NCI-H1694 (cell line): ENCODE results near the gene GTF2H4.
"Not testable (repeated sequence)": the region's sequence is repeated elsewhere in the genome, so short reads cannot be mapped to it uniquely, and the experiment has no call there.

Source experiments
- DNase-seq: peaks from one replicate; lab custom pipeline; 2025; lab: John Stamatoyannopoulos, UW

The GTF2H4 gene

DNA sequence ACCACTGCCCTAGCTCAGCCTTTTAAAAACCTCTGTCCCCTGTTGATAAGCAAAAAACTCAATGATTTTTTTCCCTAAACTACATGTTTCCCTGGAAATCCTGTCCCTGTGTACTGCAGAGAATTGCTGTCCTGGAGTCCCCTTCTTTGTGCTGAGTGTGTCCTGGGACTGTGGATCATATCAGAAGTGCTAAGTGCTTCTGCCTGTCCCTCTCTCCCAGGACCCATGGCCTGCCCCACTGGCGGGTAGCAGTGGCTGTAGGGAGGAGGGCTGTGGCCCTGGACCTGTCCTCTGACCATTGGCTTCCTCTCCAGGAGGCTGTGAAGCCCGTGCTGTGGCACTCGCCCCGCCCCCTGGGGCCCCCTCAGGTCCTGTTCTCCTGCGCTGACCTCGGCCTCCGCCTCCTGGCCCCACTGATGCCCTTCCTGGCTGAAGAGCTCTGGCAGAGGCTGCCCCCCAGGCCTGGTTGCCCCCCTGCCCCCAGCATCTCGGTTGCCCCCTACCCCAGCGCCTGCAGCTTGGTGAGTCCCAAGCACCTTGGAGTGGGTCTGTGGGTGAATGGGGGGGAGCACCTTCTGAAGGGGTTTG lies 16.1 kb downstream of the GTF2H4 start:
- DNase-seq: not testable (repeated sequence)

DNA sequence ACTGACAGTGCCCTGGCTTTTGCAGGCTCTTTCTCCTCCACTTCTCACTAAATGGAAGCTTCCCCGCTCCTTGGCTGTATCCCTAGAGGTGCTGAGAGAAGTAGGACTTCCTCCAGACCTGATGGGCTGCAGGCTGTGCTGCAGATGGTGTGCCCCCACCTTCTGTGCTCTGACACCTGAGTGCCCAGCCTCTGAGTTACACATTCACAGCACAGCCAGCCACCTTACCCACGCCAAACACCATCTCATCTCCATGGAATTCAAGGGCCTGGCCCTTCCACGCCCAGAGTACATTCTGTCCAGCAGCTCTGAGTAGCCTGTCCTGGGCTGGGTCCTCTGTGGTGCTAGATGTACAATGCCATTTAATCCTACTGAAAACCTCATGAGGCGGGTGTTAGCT lies 18.6 kb downstream of the GTF2H4 start:
- DNase-seq: no peak

DNA sequence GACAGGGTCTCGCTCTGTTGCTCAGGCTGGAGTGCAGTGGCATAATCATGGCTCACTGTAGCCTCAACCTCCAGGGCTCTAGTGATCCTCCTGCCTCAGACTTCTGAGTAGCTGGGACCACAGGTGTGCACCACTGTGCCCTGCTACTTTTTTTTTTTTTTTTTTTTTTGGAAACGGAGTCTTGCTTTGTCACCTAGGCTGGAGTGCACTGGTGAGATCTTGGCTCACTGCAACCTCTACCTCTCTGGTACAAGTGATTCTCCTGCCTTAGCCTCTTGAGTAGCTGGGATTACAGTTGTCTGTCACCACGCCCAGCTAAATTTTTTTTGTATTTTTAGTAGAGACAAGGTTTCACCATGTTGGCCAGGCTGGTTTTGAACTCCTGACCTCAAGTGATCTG lies 19.1 kb downstream of the GTF2H4 start:
- not testable (repeated sequence) for DNase-seq

DNA sequence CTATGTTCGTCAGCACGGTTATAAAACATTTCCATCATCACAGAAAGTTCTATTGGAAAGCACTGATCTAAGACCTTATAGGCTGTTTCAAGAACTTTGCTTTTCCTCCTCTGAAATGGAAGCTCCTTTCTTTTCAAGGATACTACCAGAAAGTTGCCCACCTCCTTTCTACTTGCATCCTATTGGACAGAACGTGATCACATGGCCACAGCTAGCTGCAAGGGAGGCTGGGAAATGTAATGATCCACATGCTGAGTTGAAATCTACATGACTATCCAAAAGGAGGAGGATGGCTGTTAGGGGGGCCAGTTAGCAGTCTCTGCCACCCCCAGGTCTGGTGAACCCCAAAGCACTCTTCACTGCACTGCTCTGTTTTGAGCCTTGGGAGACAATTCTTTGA lies 20.7 kb downstream of the GTF2H4 start:
- no peak for DNase-seq

DNA sequence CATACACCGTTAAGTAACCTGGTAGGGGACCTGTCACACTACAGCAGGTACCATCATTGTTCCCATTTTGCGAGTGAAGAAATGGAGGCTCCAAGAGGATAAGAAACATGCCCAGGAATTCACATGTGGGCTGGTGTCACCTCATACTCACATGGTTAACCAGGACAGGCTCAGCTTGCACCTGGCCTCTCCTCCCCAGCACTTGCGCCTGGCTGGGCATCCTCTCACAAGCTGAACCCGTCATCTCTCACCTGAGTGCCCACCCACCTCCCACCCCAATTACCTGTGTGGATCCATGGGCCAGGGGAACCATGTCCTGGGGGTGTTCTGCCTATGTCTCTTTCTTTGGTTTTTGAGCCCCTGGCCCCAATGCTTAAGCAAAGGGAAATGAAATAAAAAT lies 22.5 kb downstream of the GTF2H4 start:
- DNase-seq: no peak

DNA sequence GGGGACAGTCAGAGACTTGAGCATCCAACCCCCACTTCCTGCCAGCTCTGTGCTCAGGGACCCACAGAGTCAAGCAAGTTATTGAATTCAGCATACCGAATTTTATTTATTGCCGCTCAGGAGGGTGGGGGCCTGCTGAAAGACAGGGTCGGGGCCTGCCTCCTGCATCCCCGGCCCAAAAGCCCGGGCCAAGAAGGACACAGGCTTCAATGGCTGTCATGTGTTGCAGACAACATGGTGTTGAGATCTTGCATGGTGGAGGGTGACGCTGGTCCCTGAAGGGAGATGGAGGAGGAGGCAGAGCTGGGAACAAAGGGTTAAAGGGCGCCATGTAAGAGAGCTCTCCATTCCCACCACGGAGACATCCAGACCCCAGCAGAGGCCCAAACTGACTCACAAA lies 23.3 kb downstream of the GTF2H4 start:
- DNase-seq: no peak

DNA sequence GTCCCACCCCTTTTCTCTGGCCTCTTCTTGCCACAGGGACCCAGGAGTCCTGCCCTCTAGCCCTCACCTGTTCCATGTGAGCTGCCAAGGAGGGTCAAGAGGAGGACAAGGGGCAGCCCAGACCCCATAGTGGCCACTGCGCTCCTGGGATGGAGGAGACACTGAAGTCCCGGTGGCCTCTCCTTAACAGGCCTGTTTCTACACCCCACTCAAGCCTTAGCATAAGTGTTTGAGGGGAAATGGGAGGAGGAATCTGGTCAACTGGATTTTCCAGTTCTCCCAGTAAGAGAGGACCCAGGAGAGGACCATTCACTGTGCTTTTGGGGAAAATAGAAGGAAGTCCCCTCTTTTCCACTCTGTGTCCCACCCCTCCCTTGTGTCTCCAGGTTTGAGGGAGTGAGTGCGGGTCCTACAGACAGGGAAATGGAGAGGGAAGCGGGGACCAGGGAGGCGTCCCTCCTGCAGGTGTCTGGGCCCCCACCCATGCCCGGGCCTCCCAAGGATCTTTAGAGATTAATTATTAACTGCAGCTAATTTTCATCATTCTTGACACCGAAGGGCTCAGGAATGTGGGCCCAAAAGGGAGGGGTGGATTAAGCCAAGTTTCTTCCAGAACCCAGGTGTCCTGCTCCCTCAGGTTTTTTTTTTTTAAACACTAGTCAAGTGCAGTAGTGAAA lies 24.1 kb downstream of the GTF2H4 start, which contains the start of gene SFTA2:
TSS of gene SFTA2 (minus strand) at position 202 of the 677 bp plus-strand sequence. CDS start at position 128, 74 bp downstream.
- DNase-seq: no peak

DNA sequence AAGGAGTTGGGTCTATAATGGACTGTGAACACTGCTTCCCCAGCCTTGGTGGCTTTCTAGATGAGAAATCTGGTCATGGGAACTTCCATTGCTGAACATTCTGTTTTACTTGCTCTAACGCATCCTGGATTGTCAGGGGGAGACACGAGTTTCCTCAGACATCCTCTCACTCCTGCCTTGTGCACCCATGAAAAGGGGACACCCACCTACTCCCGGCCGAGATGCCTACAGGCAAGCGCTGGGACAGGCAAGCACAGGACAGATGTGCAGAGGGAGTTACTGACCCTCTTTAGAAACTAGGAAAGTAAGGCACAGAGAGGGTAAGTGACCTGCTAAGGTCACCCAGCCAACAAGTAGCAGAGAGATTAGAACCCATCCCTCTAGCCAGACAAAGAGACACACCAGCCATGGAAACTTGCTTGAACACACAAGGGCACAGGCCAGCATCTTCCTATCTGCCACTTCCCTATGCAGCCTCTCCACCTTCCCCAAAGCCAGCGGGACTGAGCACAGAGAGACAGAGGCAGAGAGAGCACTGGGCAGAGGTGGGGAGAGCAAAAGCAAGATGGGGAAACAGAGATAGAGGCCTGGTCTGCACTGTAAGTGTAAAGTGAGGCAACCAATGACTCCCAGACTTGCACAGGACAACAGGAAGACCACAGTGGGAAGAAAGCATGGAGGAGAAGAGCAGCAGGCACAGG lies 24.8 kb downstream of the GTF2H4 start:
- no peak for DNase-seq

DNA sequence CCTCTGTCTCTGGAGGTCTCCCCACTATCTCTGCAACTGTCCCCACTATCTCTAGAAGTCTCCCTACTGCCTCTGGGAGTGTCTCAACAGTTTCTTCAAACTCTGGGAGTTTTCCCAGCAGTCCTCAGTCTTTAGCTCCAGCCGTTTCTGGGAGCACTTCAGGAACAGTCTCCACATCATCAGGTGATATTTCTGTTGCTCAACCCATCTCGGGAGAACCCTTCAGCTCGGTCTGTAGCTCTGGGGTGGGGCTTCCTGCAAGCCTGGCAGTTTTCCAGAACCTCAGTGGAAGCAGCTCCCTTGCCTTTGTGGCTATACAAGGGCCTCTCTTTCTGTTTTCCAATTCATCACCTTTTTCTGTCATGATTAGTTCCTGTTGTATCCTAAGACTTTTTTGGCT lies 27.0 kb downstream of the GTF2H4 start:
- DNase-seq: no peak

DNA sequence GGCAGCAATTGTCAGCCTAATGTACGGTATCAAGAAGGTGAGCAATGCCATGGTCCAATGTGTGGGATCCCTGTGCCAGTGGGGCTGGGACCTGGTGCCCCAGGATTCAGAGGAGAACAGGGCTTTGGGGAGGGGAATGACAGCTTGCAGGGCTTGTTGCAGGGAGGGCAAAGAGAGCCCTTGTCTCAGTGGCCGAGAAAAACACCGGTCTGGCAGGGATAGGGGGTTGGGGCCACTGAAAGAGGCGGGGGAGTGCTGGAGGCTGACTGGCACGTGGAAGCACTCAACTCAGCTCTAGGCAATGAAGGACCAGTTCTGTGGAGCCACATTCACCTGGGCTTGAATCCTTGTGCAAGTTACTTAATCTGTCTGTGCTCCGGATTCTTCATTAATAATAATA lies 29.3 kb downstream of the GTF2H4 start:
- no peak for DNase-seq

DNA sequence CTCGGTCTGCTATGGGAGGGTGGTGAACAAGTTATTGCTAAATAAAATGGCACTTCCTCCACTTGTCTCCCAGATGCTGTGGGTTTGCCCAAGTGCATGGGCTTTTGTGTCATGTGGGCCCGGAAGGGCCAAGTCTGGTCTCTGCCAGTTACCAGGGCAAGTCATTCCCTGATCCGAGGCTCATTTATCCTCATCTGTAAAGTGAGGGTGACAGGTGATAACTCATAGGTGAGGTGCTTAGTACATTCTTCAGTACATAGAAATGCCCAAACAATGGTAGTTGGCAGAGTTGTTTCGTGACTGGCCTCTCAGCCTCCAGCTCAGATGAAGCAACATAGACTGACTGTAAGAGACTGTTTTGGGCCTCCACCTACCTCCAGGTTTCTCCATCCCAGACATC lies 30.7 kb downstream of the GTF2H4 start:
- no peak for DNase-seq

DNA sequence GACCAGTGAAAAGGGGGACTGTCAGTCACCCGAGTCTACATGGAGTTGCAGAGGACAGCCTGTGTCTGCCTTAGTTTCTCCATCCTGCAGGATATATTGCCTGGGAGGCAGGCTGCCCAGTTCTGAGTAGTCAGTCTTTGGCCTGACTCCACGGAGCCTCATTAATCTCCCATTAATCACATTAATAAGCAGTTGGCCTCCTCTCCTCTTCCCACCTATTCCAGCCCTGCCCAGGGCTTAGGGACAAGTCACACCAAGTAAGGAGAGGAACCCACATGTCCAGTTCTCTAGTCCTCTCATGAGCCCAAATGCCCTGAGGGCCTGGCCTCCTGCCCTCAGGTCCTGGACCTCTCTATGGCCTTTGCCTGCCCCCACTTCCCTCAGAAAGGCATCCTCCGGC lies 31.5 kb downstream of the GTF2H4 start:
- no peak for DNase-seq

DNA sequence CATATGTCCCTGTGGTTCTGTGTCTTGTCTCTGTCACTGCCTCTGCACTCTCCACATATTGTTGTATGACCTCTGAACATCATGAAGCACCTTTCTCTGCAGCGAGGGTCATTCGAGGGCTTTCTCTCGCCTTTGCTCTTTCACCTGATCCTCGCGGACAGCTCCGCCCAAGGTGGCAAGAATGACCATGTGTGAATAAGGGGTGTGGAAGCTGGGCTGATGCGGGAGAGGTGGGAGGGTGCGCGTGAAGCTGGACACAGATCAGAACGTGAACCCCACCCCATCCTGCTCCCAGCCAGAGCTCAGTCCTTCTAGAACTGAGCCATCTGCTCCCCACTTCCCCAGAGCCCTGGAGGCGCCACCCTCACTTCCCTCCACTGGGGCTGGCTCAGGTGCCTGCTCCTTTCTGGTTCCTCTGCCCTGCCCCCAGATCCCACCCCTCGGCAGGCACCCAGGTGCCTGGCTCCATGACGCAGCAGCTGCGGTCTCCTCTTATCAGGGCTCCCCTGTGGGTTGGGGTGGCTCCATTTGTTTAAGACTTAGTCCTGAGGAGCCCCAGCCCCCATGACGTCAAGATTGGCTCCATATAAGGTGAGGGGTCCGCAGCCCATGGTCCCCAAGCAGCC lies 32.5 kb downstream of the GTF2H4 start, which contains the start of gene MUCL3:
TSS of gene MUCL3 (plus strand) at position 613 of the 626 bp plus-strand sequence. CDS start 27 bp downstream, outside the sequence.
- no peak for DNase-seq

DNA sequence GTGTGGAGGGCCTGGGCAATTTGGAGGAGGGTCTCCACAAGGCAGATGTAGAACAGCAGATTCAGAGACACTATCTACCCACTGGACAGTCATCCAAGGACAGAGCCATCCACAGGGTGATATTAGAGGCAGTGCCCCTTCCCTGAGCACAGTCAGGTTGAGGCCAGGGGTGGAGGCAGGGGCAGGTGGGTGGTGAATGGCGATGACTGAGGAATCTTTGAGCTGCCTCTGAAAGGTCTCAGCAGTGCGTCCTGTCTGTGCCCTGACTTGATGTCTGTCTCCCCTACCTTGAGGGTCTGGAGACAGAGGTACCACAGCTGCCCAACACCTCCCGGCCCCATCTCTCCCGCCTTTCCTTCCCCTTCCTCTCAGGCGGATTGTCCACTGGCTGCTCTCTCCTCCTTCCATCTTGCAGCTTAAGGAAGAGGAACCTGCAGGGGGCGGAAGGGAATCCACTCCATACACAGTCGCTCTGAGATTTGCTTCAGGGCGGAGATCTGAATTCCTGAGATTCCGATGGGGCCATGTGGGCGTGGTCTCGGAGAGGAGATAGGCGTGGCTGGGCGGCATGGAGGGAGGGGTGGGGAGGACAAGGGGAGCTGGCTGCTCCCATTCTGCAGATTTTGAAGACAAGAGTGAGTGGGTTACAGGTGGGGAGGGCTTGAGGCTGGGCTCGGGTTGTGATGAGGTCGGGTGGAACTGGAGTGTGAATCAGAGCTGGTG lies 34.5 kb downstream of the GTF2H4 start:
- DNase-seq: no peak

DNA sequence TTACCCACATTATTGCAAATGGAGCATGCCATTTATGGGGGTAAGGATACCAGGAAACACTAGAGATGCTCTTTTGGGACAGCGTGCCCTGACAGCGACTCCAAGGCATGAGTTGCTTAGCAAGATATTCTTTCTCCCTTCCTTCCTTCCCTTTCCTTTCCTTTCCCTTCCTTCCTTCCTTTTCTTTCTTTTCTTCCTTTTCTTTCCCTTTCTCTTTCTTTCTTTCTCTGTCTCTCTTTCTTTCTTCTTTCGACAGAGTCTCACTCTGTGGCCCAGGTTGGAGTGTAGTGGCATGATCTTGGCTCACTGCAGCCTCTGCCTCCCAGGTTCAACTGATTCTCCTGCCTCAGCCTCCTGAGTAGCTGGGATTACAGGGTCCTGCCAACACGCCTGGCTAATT lies 36.0 kb downstream of the GTF2H4 start:
- DNase-seq: no peak

DNA sequence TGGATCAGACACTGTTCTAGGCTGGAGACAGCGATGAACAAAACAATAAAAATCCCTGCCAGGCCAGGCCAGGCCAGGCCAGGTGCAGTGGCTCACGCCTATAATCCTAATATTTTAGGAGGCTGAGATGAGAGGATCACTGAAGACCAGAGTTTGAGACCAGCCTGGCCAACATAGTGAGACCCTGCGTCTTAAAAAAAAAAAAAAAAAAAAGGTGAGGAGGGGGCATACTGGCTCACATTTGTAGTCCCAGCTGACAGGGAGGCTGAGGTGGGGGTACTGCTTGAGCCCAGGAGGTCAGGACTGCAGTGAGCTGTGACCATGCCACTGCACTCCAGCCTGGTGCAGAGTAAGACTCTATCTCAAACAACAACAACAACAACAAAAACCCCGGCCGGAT lies 37.3 kb downstream of the GTF2H4 start:
- no peak for DNase-seq

DNA sequence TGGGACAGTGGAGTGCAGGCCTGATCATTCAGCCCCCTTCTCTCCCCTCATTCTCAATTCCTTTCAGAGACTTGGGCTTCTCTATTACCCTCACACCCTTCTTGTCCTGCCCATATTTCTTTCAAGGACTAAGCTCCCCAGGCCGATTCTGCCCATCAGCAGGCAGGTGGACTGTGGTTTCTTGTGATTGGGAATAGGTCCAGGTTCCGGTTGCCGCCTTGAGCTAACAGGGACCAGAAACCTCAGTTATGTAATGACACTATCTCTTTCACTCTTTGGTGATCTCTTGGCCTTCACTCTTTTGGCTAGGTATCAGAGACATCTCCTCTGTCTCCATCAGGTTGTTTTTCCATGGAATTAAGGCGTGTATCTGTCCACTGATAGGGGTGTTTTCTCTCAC lies 39.2 kb downstream of the GTF2H4 start:
- DNase-seq: no peak

DNA sequence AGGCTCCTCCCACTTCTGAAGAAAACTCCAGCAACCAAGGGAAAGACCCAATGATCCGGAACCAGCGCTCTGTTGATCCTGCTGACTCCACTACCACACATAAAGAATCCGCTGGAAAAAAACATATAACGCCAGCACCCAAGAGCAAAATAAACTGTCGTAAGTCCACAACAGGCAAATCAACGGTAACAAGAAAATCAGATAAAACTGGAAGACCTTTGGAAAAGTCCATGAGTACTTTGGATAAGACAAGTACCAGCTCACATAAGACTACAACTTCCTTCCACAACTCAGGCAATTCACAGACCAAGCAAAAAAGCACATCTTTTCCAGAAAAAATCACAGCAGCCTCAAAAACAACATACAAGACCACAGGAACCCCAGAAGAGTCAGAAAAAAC lies 40.8 kb downstream of the GTF2H4 start:
- no peak for DNase-seq

DNA sequence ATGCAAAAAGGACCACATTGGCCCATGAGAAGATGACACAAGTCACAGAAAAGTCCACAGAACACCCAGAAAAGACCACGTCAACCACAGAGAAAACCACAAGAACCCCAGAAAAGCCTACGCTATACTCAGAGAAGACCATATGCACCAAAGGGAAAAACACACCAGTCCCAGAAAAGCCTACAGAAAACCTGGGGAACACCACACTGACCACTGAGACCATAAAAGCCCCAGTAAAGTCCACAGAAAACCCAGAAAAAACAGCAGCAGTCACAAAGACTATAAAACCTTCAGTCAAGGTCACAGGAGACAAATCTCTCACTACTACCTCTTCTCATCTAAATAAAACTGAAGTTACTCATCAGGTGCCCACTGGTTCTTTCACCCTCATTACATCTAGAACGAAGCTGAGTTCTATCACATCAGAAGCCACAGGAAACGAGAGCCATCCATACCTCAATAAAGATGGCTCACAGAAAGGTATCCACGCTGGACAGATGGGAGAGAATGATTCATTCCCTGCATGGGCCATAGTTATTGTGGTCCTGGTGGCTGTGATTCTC lies 44.0 kb downstream of the GTF2H4 start:
- DNase-seq: no peak

DNA sequence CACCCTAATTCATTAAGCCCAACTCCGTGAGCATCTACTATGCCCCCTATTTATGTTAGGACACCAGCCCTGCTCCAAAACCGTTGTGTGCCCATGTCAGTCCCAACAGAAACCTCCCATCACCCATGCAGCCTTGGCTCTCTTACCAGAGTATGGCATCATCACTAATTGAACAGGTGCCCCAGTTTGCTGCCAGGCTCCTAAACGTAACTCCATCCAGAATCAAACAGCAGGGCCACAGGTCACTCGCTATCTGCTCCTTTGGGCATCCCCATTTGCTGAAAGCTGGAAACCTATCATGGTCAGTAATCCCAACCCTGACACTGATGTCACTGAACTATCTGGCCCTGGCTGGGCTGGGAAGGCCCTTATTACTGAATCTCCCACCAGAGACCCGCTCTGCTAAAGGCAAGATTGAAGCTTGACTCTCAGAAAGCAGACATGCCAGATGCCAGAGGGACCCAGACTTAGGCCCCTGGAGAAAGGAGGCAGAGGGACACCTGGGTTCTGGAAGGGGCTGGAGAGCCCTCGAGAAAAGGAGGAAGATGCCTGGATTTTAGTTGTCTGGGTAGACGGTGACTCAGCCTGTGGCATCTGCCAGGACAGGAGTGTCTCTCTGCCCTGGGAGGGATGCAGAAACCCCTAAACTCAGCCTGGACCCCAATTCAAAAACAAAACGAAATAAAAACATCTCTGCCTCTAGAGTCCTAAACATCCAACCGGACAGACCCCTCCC lies 46.8 kb downstream of the GTF2H4 start:
- no peak for DNase-seq
